Panc1 (cell line): Measurements from ENCODE around the gene COL4A2. TPM values are rescaled to one million over a fixed set of nuclear protein-coding genes. Genes with fewer than 3 reads are reported as not detected.

Source experiments
- ATAC-seq: fragments of 200-7000 bp; cut with Tn5 transposase; 2 replicates; pipeline ENCODE4 v1.9.1; 2020; ENCODE audit warnings: mild to moderate bottlenecking, moderate library complexity
- BruUV-seq: library from RNA; stranded (reverse); fragments of 400-500 nt; replicated peaks from 2 replicates; lab custom pipeline; 2021; lab: Mats Ljungman, UMichigan
- CTCF ChIA-PET: fragments of 300-600 bp; sonication (Branson Sonifier 250); formaldehyde crosslinking; loops from one replicate; lab custom pipeline; 2022; ENCODE audit warnings: antibody characterized with exemption; lab: Charles Lee
- POLR2A ChIA-PET: fragments of 300-600 bp; sonication (Branson Sonifier 250); formaldehyde crosslinking; loops from one replicate; lab custom pipeline; 2022; ENCODE audit warnings: antibody characterized with exemption; lab: Charles Lee
- DNase-seq: peaks from one replicate; pipeline ENCODE4 v3.0.0-alpha.2; 2010; ENCODE audit warnings: low read depth, low spot score
- H3K27ac ChIP-seq: 2 replicates; pipeline ENCODE4 v1.5.1; 2011; ENCODE audit warnings: mild to moderate bottlenecking, low read length, inconsistent platforms
- H3K27me3 ChIP-seq: fragments of 200-500 bp; sonication (Bioruptor generic); 2 replicates; pipeline ENCODE4 v1.6.0; 2014; ENCODE audit warnings: low read length, inconsistent platforms; ENCODE audit not compliant: control insufficient read depth, insufficient read depth
- H3K36me3 ChIP-seq: fragments of 200-500 bp; sonication (Bioruptor generic); 2 replicates; pipeline ENCODE4 v1.5.1; 2014; ENCODE audit warnings: inconsistent platforms, mild to moderate bottlenecking, low read length, moderate library complexity; ENCODE audit not compliant: control insufficient read depth, insufficient read depth
- H3K4me1 ChIP-seq: 2 replicates; pipeline ENCODE4 v1.5.1; 2011; ENCODE audit warnings: inconsistent platforms, mild to moderate bottlenecking, low read length, moderate library complexity; ENCODE audit not compliant: control insufficient read depth, insufficient read depth
- H3K4me3 ChIP-seq, 2 experiments: 2 replicates each; pipeline ENCODE4 v1.5.1; 2011 to 2012; ENCODE audit warnings: low read depth in 2 of 2, low read length in 2 of 2, mild to moderate bottlenecking in 2 of 2, inconsistent platforms in 1 of 2, moderate library complexity in 1 of 2
- H3K9me3 ChIP-seq: fragments of 200-500 bp; sonication (Bioruptor generic); 2 replicates; pipeline ENCODE4 v1.5.1; 2014; ENCODE audit warnings: low read depth, mild to moderate bottlenecking, inconsistent platforms, low read length, moderate library complexity; ENCODE audit not compliant: control insufficient read depth, insufficient read depth
- CTCF ChIP-seq: fragments of 450-650 bp; IDR thresholded peaks from 2 replicates; pipeline ENCODE4 v1.5.1; 2017; ENCODE audit warnings: mild to moderate bottlenecking
- POLR2AphosphoS5 ChIP-seq: IDR thresholded peaks from 2 replicates; pipeline ENCODE4 v1.6.1; 2012; ENCODE audit warnings: mild to moderate bottlenecking, low read depth, low read length, moderate library complexity
- SIN3A ChIP-seq: IDR thresholded peaks from 2 replicates; pipeline ENCODE4 v1.6.1; 2012; ENCODE audit warnings: low read depth, mild to moderate bottlenecking, low read length, moderate library complexity, borderline replicate concordance; ENCODE audit not compliant: insufficient read depth
- TCF7L2 ChIP-seq: IDR thresholded peaks from 2 replicates; pipeline ENCODE4 v1.6.1; 2011; ENCODE audit warnings: mild to moderate bottlenecking, low read depth, low read length, inconsistent platforms
- in situ Hi-C: cut with HindIII; loops from 2 replicates; pipeline ENCODE4 v1.10.0; 2016; ENCODE audit warnings: low sequenced_read_pairs, low pct_unique_long_range_greater_than_20kb
- intact Hi-C: fragments of 100-400 bp; cut with micrococcal nuclease; formaldehyde crosslinking; loops from one replicate; pipeline ENCODE4 v1.10.0; 2022; ENCODE audit not compliant: unreplicated experiment
- total RNA-seq: library from RNA; stranded (reverse); gene quantifications from one replicate; pipeline ENCODE4 v1.2.1, GENCODE V29; 2021; ENCODE audit not compliant: unreplicated experiment
- TF ChIP-seq, protein P1 (sequence below), 2 experiments: IDR thresholded peaks; 2 replicates each; pipeline ENCODE4 v1.6.1; 2011 to 2012; ENCODE audit warnings: low read depth in 2 of 2, control low read depth in 1 of 2, low read length in 1 of 2, mild to moderate bottlenecking in 1 of 2, moderate library complexity in 1 of 2; ENCODE audit not compliant: insufficient read depth in 1 of 2

Gene COL4A2
- total RNA-seq, 1 experiment from 2014 or later: 3.0 TPM

DNA sequence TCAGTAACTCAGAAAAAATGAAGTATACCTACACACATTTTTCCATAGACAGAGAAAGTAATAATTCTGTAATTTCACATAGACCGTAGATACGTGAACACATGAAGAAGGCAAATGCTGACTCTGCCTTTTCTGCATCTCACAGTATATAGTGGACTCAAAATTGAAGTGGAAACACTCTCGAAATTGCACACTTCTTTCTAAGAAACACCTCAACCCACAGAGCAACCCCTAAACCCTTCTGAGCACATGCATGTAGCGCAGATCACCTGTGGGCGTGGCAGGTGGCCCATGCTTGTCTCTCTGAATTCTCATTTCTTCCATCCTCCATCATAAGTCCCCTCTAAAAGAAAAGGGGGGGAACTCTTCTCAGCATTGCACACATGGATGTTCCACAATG lies 34.9 kb upstream of the COL4A2 start:
- TF ChIP-seq, protein P1, sequence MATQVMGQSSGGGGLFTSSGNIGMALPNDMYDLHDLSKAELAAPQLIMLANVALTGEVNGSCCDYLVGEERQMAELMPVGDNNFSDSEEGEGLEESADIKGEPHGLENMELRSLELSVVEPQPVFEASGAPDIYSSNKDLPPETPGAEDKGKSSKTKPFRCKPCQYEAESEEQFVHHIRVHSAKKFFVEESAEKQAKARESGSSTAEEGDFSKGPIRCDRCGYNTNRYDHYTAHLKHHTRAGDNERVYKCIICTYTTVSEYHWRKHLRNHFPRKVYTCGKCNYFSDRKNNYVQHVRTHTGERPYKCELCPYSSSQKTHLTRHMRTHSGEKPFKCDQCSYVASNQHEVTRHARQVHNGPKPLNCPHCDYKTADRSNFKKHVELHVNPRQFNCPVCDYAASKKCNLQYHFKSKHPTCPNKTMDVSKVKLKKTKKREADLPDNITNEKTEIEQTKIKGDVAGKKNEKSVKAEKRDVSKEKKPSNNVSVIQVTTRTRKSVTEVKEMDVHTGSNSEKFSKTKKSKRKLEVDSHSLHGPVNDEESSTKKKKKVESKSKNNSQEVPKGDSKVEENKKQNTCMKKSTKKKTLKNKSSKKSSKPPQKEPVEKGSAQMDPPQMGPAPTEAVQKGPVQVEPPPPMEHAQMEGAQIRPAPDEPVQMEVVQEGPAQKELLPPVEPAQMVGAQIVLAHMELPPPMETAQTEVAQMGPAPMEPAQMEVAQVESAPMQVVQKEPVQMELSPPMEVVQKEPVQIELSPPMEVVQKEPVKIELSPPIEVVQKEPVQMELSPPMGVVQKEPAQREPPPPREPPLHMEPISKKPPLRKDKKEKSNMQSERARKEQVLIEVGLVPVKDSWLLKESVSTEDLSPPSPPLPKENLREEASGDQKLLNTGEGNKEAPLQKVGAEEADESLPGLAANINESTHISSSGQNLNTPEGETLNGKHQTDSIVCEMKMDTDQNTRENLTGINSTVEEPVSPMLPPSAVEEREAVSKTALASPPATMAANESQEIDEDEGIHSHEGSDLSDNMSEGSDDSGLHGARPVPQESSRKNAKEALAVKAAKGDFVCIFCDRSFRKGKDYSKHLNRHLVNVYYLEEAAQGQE (IDR thresholded peaks at IDR 0.05; ENCODE audit: insufficient read depth in 1 of 2, low read depth in 2 of 2, low read length in 1 of 2): no peak
- TF ChIP-seq CTCF (no peak), TCF7L2 (no peak), SIN3A (no peak), POLR2AphosphoS5 (no peak)
- Histone ChIP-seq H3K4me1 (no peaks in the 10 kb centered on the region), H3K9me3 (no peaks in the 10 kb centered on the region), H3K27me3 (no peaks in the 10 kb centered on the region), H3K36me3 (no peaks in the 10 kb centered on the region), H3K27ac (no peak overlapping the region), H3K4me3 (no peak overlapping the region)
- POLR2A ChIA-PET: no interaction called here
- intact Hi-C loops: no loop called here
- DNase-seq (no peak), ATAC-seq (no peak)
- CTCF ChIA-PET: no interaction called here
- in situ Hi-C loops: no loop called here
- BruUV-seq: no TSS peak

DNA sequence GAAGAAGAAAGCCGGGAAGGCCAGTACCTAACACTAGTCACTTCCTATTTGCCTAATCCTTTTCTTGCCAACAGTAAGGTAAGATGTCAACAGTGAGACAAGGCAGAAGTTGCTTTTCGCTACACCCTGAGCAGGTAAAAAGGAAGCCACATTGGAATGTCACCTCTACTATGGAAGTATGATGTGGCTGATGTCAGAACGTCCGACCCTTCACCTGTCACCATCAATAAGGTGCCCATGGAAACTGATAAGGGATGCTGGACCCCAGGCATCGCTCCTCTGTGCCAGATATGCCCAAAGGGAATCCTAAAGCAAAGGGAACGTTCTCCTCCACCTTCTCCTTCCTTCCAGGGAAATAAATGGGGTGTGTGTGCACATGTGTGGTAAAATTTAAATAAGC lies 34.4 kb upstream of the COL4A2 start:
- CTCF ChIA-PET: no interaction called here
- DNase-seq (no peak), ATAC-seq (no peak)
- Histone ChIP-seq H3K9me3 (no peaks in the 10 kb centered on the region), H3K36me3 (no peaks in the 10 kb centered on the region), H3K4me1 (no peaks in the 10 kb centered on the region), H3K27me3 (no peaks in the 10 kb centered on the region), H3K27ac (no peak overlapping the region), H3K4me3 (no peak overlapping the region)
- in situ Hi-C loops: no loop called here
- POLR2A ChIA-PET: no interaction called here
- intact Hi-C loops: no loop called here
- TF ChIP-seq, protein P1 (IDR thresholded peaks at IDR 0.05; ENCODE audit: insufficient read depth in 1 of 2, low read depth in 2 of 2, low read length in 1 of 2): no peak
- no peak for TF ChIP-seq TCF7L2
- TF ChIP-seq CTCF: no peak
- no peak for TF ChIP-seq SIN3A
- no peak for TF ChIP-seq POLR2AphosphoS5
- no TSS peak for BruUV-seq
